Mucosa of descending colon (tissue), 3 donors: ENCODE measurements around the gene AKAP6. TPM values are rescaled to one million over a fixed set of nuclear protein-coding genes. Genes with fewer than 3 reads are reported as not detected.

ENCODE experiments used
- ATAC-seq: fragments of 200-7000 bp; cut with Tn5 transposase; one replicate; pipeline ENCODE4 v1.9.1; 2020; ENCODE audit warnings: mild to moderate bottlenecking, moderate library complexity
- DNase-seq, 3 donors: peaks; one replicate each; pipeline ENCODE4 v3.0.0-alpha.2; 2020
- H3K36me3 ChIP-seq: fragments of 200-600 bp; one replicate; pipeline ENCODE4 v1.8.0; 2021; ENCODE audit warnings: low read depth, mild to moderate bottlenecking
- H3K4me1 ChIP-seq: fragments of 200-600 bp; one replicate; pipeline ENCODE4 v1.8.0; 2021; ENCODE audit warnings: low read depth, mild to moderate bottlenecking
- H3K4me3 ChIP-seq: fragments of 200-600 bp; one replicate; pipeline ENCODE4 v1.8.0; 2021; ENCODE audit warnings: mild to moderate bottlenecking
- H3K9me3 ChIP-seq: fragments of 200-600 bp; one replicate; pipeline ENCODE4 v1.8.0; 2021; ENCODE audit warnings: mild to moderate bottlenecking
- intact Hi-C, 2 donors: fragments of 100-400 bp; cut with DNase I in 1 of 2; cut with micrococcal nuclease in 1 of 2; formaldehyde crosslinking; loops; one replicate each; pipeline versions ENCODE4 v1.11.0 to v1.11.1; 2022; cut with DNase I, micrococcal nuclease
- total RNA-seq, 3 donors: library from RNA; stranded (reverse); fragmentation: NEBNext Ultra II Directional in 2 of 3; extraction: Animal tissue kit (Norgen Biotek cat#: 25700) in 2 of 3; gene quantifications; one replicate each; pipeline versions ENCODE4 v1.2.1 to v1.2.4, GENCODE V29; 2021 to 2023
- TF ChIP-seq, protein P1 (sequence below): fragments of 200-600 bp; IDR thresholded peaks from one replicate; pipeline ENCODE4 v1.8.0; 2022; ENCODE audit warnings: antibody characterized with exemption, mild to moderate bottlenecking
- donor health status: DM: no; HTN: no; CAD: no; lungs with moderate emphysema.
- donor health status: DM: no; HTN: no; CAD: no.
- donor health status: DM: no; HTN: yes; CAD: no.

The AKAP6 gene
- total RNA-seq, 3 donors from 2014 or later = 4.2 to 30.8 (median 5.4) TPM

DNA sequence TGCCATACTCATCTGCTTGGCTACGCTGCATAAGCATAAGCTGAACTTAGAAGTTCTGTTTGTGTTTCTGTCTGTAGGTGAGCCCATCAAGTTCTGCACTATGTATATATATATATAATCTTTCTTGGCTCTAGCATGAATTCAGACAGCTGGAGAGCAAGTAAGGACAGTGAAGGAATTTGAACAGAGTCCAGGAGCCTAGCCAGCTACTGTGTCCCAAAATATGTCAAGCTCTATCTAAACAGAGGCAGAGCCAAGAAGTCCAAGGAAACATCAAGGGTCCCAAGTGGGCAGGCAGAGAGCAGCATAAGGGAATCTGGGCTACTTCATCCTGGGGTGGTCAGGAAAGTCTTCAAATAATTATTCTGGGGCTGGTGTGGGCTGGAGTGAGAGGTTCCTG, 491.1 kb downstream of the AKAP6 start:
- TF ChIP-seq, protein P1, sequence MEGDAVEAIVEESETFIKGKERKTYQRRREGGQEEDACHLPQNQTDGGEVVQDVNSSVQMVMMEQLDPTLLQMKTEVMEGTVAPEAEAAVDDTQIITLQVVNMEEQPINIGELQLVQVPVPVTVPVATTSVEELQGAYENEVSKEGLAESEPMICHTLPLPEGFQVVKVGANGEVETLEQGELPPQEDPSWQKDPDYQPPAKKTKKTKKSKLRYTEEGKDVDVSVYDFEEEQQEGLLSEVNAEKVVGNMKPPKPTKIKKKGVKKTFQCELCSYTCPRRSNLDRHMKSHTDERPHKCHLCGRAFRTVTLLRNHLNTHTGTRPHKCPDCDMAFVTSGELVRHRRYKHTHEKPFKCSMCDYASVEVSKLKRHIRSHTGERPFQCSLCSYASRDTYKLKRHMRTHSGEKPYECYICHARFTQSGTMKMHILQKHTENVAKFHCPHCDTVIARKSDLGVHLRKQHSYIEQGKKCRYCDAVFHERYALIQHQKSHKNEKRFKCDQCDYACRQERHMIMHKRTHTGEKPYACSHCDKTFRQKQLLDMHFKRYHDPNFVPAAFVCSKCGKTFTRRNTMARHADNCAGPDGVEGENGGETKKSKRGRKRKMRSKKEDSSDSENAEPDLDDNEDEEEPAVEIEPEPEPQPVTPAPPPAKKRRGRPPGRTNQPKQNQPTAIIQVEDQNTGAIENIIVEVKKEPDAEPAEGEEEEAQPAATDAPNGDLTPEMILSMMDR = no peak
- DNase-seq (no peak), ATAC-seq (no peak)
- Histone ChIP-seq H3K4me3 (no peak overlapping the region), H3K4me1 (no peaks in the 10 kb centered on the region), H3K9me3 (no peaks in the 10 kb centered on the region), H3K36me3 (no peaks in the 10 kb centered on the region)
- intact Hi-C loops = no loop called here

DNA sequence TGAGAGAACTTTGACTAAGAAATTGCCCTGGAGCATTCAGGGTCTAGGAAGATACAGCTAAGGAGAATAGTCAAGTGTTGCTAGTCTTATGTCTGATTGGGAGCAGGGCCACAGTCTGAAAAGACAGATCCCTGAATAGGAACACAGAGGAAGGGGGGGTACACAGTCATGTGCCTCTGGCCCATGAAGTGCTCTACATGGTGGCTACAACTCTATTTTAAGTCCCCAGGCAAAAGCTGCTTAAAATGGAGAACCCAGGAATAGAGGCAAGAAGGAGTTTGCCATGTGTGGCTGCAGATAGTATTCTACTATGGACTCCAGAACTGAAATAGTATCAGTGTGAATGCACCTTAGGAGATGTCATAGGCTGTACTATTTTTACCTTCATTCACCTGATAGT, 491.6 kb downstream of the AKAP6 start:
- ATAC-seq = no peak
- no peak for DNase-seq
- TF ChIP-seq, protein P1 = no peak
- no peaks in the 10 kb centered on the region for H3K4me1 ChIP-seq
- no peaks in the 10 kb centered on the region for H3K36me3 ChIP-seq
- no peak overlapping the region for H3K4me3 ChIP-seq
- H3K9me3 ChIP-seq = no peaks in the 10 kb centered on the region
- intact Hi-C loops = no loop called here

DNA sequence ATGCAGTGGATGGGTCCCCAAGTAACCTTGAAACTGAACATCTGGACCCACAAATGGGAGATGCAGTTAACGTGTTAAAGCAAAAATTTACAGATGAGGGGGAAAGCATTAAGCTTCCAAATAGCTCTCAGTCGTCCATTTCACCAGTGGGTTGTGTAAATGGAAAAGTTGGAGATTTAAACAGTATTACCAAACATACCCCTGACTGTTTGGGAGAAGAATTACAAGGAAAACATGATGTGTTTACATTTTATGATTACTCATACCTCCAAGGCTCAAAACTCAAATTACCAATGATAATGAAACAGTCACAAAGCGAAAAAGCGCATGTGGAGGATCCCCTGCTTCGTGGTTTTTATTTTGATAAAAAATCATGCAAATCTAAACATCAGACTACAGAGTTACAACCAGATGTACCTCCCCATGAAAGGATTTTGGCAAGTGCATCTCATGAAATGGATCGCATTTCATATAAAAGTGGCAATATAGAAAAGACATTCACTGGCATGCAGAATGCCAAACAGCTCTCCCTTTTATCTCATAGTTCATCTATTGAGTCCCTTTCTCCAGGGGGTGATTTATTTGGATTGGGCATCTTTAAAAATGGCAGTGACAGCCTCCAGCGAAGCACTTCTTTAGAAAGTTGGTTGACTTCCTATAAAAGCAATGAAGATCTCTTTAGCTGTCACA, 493.0 kb downstream of the AKAP6 start:
- intact Hi-C loops = no loop called here
- ATAC-seq (no peak), DNase-seq (no peak)
- Histone ChIP-seq H3K4me1 (no peaks in the 10 kb centered on the region), H3K4me3 (no peak overlapping the region), H3K36me3 (no peaks in the 10 kb centered on the region), H3K9me3 (no peaks in the 10 kb centered on the region)
- TF ChIP-seq, protein P1 = no peak

DNA sequence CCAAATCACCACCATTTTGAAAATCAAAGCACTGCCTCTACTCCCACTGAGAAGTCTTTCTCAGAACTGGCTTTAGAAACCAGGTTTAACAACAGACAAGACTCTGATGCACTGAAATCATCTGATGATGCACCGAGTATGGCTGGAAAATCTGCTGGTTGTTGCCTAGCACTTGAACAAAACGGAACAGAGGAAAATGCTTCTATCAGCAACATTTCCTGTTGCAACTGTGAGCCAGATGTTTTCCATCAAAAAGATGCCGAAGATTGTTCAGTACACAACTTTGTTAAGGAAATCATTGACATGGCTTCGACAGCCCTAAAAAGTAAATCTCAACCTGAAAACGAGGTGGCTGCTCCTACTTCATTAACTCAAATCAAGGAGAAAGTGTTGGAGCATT, 494.6 kb downstream of the AKAP6 start:
- DNase-seq (no peak), ATAC-seq (no peak)
- H3K4me3 ChIP-seq = no peak overlapping the region
- H3K36me3 ChIP-seq = no peaks in the 10 kb centered on the region
- TF ChIP-seq, protein P1 = no peak
- H3K9me3 ChIP-seq = no peaks in the 10 kb centered on the region
- intact Hi-C loops = no loop called here
- H3K4me1 ChIP-seq = no peaks in the 10 kb centered on the region

DNA sequence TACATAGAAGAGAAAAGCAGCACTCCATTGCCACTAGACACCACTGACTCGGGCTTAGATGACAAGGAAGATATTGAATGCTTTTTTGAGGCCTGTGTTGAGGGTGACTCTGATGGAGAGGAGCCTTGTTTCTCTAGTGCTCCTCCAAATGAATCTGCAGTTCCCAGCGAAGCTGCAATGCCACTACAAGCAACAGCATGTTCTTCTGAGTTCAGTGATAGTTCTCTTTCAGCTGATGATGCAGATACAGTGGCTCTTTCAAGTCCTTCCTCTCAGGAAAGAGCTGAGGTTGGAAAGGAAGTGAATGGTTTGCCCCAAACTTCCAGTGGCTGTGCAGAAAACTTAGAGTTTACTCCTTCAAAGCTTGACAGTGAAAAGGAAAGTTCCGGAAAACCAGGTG, 495.1 kb downstream of the AKAP6 start:
- DNase-seq (no peak), ATAC-seq (no peak)
- intact Hi-C loops = no loop called here
- Histone ChIP-seq H3K4me3 (no peak overlapping the region), H3K4me1 (no peaks in the 10 kb centered on the region), H3K36me3 (no peaks in the 10 kb centered on the region), H3K9me3 (no peaks in the 10 kb centered on the region)
- TF ChIP-seq, protein P1 = no peak

DNA sequence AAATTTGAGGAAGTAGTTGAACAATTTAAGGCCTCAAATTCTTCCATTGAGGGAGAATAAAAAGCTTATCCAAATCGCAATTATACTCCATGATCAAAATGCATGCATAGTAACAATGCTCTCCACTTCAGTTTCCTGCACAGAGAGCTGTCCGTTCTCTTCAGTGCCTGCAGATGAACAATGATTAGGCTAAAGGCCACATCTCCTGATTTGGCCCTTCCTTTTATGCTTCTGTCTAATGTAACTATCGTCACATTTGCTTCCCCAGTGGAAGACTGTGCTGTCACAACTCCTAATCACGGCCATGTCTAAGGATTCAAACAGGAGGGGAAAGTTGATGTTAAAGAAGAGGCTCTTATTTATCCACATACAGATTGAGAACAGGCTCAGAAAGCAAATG, 496.0 kb downstream of the AKAP6 start:
- ATAC-seq = no peak
- Histone ChIP-seq H3K4me3 (no peak overlapping the region), H3K4me1 (no peaks in the 10 kb centered on the region), H3K9me3 (no peaks in the 10 kb centered on the region), H3K36me3 (no peaks in the 10 kb centered on the region)
- intact Hi-C loops = no loop called here
- TF ChIP-seq, protein P1 = no peak
- DNase-seq = no peak
